Fibroblast of peridontal ligament (primary cell): ENCODE results near the gene HDDC3.

Source experiments
- DNase-seq: peaks from one replicate; pipeline ENCODE4 v3.0.0-alpha.2; 2010; ENCODE audit errors: extremely low read depth

HDDC3 gene

GRCh38 chr15:90931828-90932659 is at the start of gene HDDC3:
TSS of gene HDDC3 (minus strand) at chr15:90932549. CDS start at chr15:90932540, 9 bp downstream.
- peak; percentile 79 for DNase-seq

GRCh38 chr15:90982135-90982534 is 49.8 kb upstream of the HDDC3 start:
- peak; percentile 49 for DNase-seq

- no peak for DNase-seq
Observed at GRCh38 chr15:90981681-90982080, 49.3 kb upstream of the HDDC3 start.

- no peak for DNase-seq
Observed at GRCh38 chr15:90979582-90979981, 47.2 kb upstream of the HDDC3 start.

GRCh38 chr15:90974216-90974615 is 41.9 kb upstream of the HDDC3 start:
- no peak for DNase-seq

GRCh38 chr15:90972133-90972532 is 39.8 kb upstream of the HDDC3 start:
- DNase-seq, result no peak

GRCh38 chr15:90970274-90970673 is 37.9 kb upstream of the HDDC3 start:
- DNase-seq, result no peak

GRCh38 chr15:90968434-90968833 is 36.1 kb upstream of the HDDC3 start:
- DNase-seq, result no peak

- no peak for DNase-seq
Observed at GRCh38 chr15:90967206-90967605, 34.9 kb upstream of the HDDC3 start.

GRCh38 chr15:90966262-90966661 is 33.9 kb upstream of the HDDC3 start:
- no peak for DNase-seq

GRCh38 chr15:90962021-90962420 is 29.7 kb upstream of the HDDC3 start:
- DNase-seq, result no peak

- DNase-seq, result no peak
Observed at GRCh38 chr15:90960298-90961091, 28.1 kb upstream of the HDDC3 start.

- DNase-seq, result peak; percentile 76
Observed at GRCh38 chr15:90959894-90960293, 27.5 kb upstream of the HDDC3 start.

- DNase-seq, result no peak
Observed at GRCh38 chr15:90959028-90959595, 26.8 kb upstream of the HDDC3 start.

GRCh38 chr15:90957791-90958190 is 25.4 kb upstream of the HDDC3 start:
- DNase-seq, result no peak

- DNase-seq, result peak; percentile 42
Observed at GRCh38 chr15:90957031-90957790, 24.9 kb upstream of the HDDC3 start.

GRCh38 chr15:90956274-90957030 is 24.1 kb upstream of the HDDC3 start:
- DNase-seq, result peak; percentile 64

GRCh38 chr15:90955624-90956273 is 23.4 kb upstream of the HDDC3 start:
- no peak for DNase-seq

GRCh38 chr15:90954712-90955623 is 22.6 kb upstream of the HDDC3 start, which contains the start of gene RCCD1:
TSS of gene RCCD1 (plus strand) at chr15:90954884. CDS start at chr15:90956735, 1,851 bp downstream.
- peak; percentile 92 for DNase-seq
